OCI-LY7 (cell line): ENCODE data around the gene TMC4. TPM values are rescaled to one million over a fixed set of nuclear protein-coding genes. Genes with fewer than 3 reads are reported as not detected.

Source experiments
- BruUV-seq: library from RNA; stranded (reverse); fragments of 400-500 nt; replicated peaks from 2 replicates; lab custom pipeline; 2021; lab: Mats Ljungman, UMichigan
- CTCF ChIA-PET: fragments of 300-600 bp; sonication (Branson Sonifier 250); formaldehyde crosslinking; loops from one replicate; lab custom pipeline; 2022; ENCODE audit warnings: antibody characterized with exemption; ENCODE audit not compliant: unreplicated experiment; lab: Charles Lee
- POLR2A ChIA-PET: fragments of 300-600 bp; sonication (Branson Sonifier 250); formaldehyde crosslinking; loops from one replicate; lab custom pipeline; 2022; ENCODE audit warnings: antibody characterized with exemption; lab: Charles Lee
- DNase-seq: peaks from one replicate; pipeline ENCODE4 v3.0.0-alpha.2; 2015; ENCODE audit warnings: low spot score
- H2AFZ ChIP-seq: fragments of 200-600 bp; sonication (generic), shearing (Covaris generic); 2 replicates; pipeline ENCODE4 v1.6.1; 2014; ENCODE audit warnings: mild to moderate bottlenecking, antibody characterized with exemption, low read length, moderate library complexity
- H3K27ac ChIP-seq: fragments of 200-600 bp; sonication (generic); 2 replicates; pipeline ENCODE4 v1.5.1; 2014; ENCODE audit warnings: mixed run types, low read depth, mild to moderate bottlenecking, moderate library complexity, low read length, inconsistent platforms; ENCODE audit not compliant: poor library complexity, severe bottlenecking
- H3K36me3 ChIP-seq: fragments of 200-600 bp; sonication (generic); 2 replicates; pipeline ENCODE4 v1.6.1; 2014; ENCODE audit warnings: mild to moderate bottlenecking, antibody characterized with exemption, low read length, moderate library complexity, mixed read lengths; ENCODE audit not compliant: insufficient read depth
- H3K4me1 ChIP-seq: fragments of 200-600 bp; sonication (generic); 2 replicates; pipeline ENCODE4 v1.5.1; 2014; ENCODE audit warnings: mild to moderate bottlenecking, low read length; ENCODE audit not compliant: insufficient read depth, poor library complexity, severe bottlenecking
- H3K4me2 ChIP-seq: fragments of 200-600 bp; sonication (generic); 2 replicates; pipeline ENCODE4 v1.6.1; 2014; ENCODE audit warnings: mild to moderate bottlenecking, low read length
- H3K4me3 ChIP-seq: fragments of 200-600 bp; sonication (generic); 2 replicates; pipeline ENCODE4 v1.5.1; 2014; ENCODE audit warnings: mild to moderate bottlenecking, low read depth, low read length; ENCODE audit not compliant: poor library complexity, severe bottlenecking
- H3K79me2 ChIP-seq: fragments of 200-600 bp; sonication (generic); 2 replicates; pipeline ENCODE4 v1.6.1; 2016; ENCODE audit warnings: low read depth, mild to moderate bottlenecking, low read length, moderate library complexity, mixed read lengths; ENCODE audit not compliant: insufficient read depth
- H3K9me2 ChIP-seq: fragments of 200-600 bp; sonication (generic); 2 replicates; pipeline ENCODE4 v1.6.1; 2016; ENCODE audit warnings: mild to moderate bottlenecking, low read length, mixed read lengths; ENCODE audit not compliant: insufficient read depth
- H3K9me3 ChIP-seq: fragments of 200-600 bp; sonication (generic); 2 replicates; pipeline ENCODE4 v1.6.1; 2014; ENCODE audit warnings: mild to moderate bottlenecking, mixed run types, low read length, mixed read lengths
- H4K20me1 ChIP-seq: fragments of 200-600 bp; sonication (generic); 2 replicates; pipeline ENCODE4 v1.6.1; 2014; ENCODE audit warnings: mild to moderate bottlenecking, antibody characterized with exemption, low read length, moderate library complexity, mixed read lengths; ENCODE audit not compliant: insufficient read depth
- EZH2phosphoT487 ChIP-seq: fragments of 200-600 bp; sonication (generic); IDR thresholded peaks from 2 replicates; pipeline ENCODE4 v1.6.1; 2018; ENCODE audit warnings: low read depth, borderline replicate concordance, mild to moderate bottlenecking, mixed run types, antibody characterized with exemption, low read length, moderate library complexity, mixed read lengths
- intact Hi-C: fragments of 100-400 bp; cut with micrococcal nuclease; formaldehyde crosslinking; loops from one replicate; pipeline ENCODE4 v1.10.0; 2022; ENCODE audit not compliant: unreplicated experiment
- total RNA-seq, 2 experiments: library from RNA; depleted of rRNA in 1 of 2; stranded (reverse); fragments of >200 nt in 1 of 2; shearing (Covaris generic) in 1 of 2; gene quantifications; 2 replicates each; pipeline ENCODE4 v1.2.3, GENCODE V29; 2014 to 2022
- TF ChIP-seq, protein P1 (sequence below): fragments of 200-600 bp; sonication (generic); conservative IDR thresholded peaks from 2 replicates; pipeline ENCODE4 v1.5.1; 2014; ENCODE audit warnings: mild to moderate bottlenecking, antibody characterized with exemption, low read length, moderate library complexity, mixed read lengths

The TMC4 gene
- total RNA-seq, 2 experiments from 2014 or later: not detected

- peaks cover 33% of the 10 kb centered on the region for H4K20me1 ChIP-seq
- H3K79me2 ChIP-seq: peaks cover 29% of the 10 kb centered on the region
- POLR2A ChIA-PET: interaction anchor here (1.4 kb wide), 1 partner anchor 10 kb away, joined by 3 read pairs; no protein-coding TSS in a partner anchor
Measured at GRCh38 chr19:54208784-54209057, 35.8 kb upstream of the TMC4 start.

GRCh38 chr19:54207983-54208783 lies 35.2 kb upstream of the TMC4 start:
- POLR2A ChIA-PET: interaction anchor here (1.4 kb wide), 1 partner anchor 9 kb away, joined by 3 read pairs; no protein-coding TSS in a partner anchor
- intact Hi-C loops: no loop called here
- H3K9me2 ChIP-seq: no peaks in the 10 kb centered on the region

More at GRCh38 chr19:54208784-54209057, 35.8 kb upstream of the TMC4 start:
- no TSS peak for BruUV-seq
- intact Hi-C loops: no loop called here
- H3K4me3 ChIP-seq: no peak overlapping the region
- H3K9me2 ChIP-seq: no peaks in the 10 kb centered on the region
- TF ChIP-seq, protein P1, sequence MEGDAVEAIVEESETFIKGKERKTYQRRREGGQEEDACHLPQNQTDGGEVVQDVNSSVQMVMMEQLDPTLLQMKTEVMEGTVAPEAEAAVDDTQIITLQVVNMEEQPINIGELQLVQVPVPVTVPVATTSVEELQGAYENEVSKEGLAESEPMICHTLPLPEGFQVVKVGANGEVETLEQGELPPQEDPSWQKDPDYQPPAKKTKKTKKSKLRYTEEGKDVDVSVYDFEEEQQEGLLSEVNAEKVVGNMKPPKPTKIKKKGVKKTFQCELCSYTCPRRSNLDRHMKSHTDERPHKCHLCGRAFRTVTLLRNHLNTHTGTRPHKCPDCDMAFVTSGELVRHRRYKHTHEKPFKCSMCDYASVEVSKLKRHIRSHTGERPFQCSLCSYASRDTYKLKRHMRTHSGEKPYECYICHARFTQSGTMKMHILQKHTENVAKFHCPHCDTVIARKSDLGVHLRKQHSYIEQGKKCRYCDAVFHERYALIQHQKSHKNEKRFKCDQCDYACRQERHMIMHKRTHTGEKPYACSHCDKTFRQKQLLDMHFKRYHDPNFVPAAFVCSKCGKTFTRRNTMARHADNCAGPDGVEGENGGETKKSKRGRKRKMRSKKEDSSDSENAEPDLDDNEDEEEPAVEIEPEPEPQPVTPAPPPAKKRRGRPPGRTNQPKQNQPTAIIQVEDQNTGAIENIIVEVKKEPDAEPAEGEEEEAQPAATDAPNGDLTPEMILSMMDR: no peak
- TF ChIP-seq EZH2phosphoT487: no peak
- peaks cover 83% of the 10 kb centered on the region for H3K36me3 ChIP-seq
- CTCF ChIA-PET: no interaction called here
- no peak overlapping the region for H3K4me2 ChIP-seq
- no peak for DNase-seq
- H3K4me1 ChIP-seq: peaks cover 42% of the 10 kb centered on the region
- H2AFZ ChIP-seq: no peak overlapping the region
- no peaks in the 10 kb centered on the region for H3K9me3 ChIP-seq
- no peak overlapping the region for H3K27ac ChIP-seq

More at GRCh38 chr19:54207983-54208783, 35.2 kb upstream of the TMC4 start:
- BruUV-seq: no TSS peak
- no peak overlapping the region for H2AFZ ChIP-seq
- CTCF ChIA-PET: no interaction called here
- DNase-seq: no peak
- peaks cover 47% of the 10 kb centered on the region for H3K4me1 ChIP-seq
- H3K9me3 ChIP-seq: no peaks in the 10 kb centered on the region
- H3K4me2 ChIP-seq: peak overlapping the region; percentile 1; the same call in 1 of the 2 replicates
- H3K79me2 ChIP-seq: peaks cover 35% of the 10 kb centered on the region
- peak overlapping the region; percentile 19 for H3K27ac ChIP-seq
- TF ChIP-seq EZH2phosphoT487: no peak
- TF ChIP-seq, protein P1: no peak
- H4K20me1 ChIP-seq: peaks cover 38% of the 10 kb centered on the region
- peaks cover 88% of the 10 kb centered on the region for H3K36me3 ChIP-seq
- no peak overlapping the region for H3K4me3 ChIP-seq
